ENCODE measurements around the gene RPS19.

The RPS19 gene

GRCh38 chr19:41915021-41915775, 55.1 kb downstream of the RPS19 start:
- H3K27me3 ChIP-seq, result peaks cover 62% of the 10 kb centered on the region
- no peaks in the 10 kb centered on the region for H3K9me3 ChIP-seq
- no peaks in the 10 kb centered on the region for H3K36me3 ChIP-seq
- TF ChIP-seq CTCF (IDR thresholded peaks at IDR 0.05; ENCODE audit: low read depth, low read length), result no peak
- H3K4me1 ChIP-seq, result no peaks in the 10 kb centered on the region
- H3K4me3 ChIP-seq (ENCODE audit: low read depth, low read length), result no peak overlapping the region
- DNase-seq, result no peak

- Histone ChIP-seq H3K9me3 (no peaks in the 10 kb centered on the region), H3K36me3 (no peaks in the 10 kb centered on the region), H3K4me1 (no peaks in the 10 kb centered on the region), H3K4me3 (ENCODE audit: low read depth, low read length) (no peak overlapping the region), H3K27me3 (peaks cover 58% of the 10 kb centered on the region)
- no peak for TF ChIP-seq CTCF (IDR thresholded peaks at IDR 0.05; ENCODE audit: low read depth, low read length)
- no peak for DNase-seq
Observed at GRCh38 chr19:41915776-41916414, 55.8 kb downstream of the RPS19 start.

- Histone ChIP-seq H3K4me1 (no peaks in the 10 kb centered on the region), H3K9me3 (no peaks in the 10 kb centered on the region), H3K36me3 (no peaks in the 10 kb centered on the region), H3K27me3 (peaks cover 48% of the 10 kb centered on the region), H3K4me3 (ENCODE audit: low read depth, low read length) (no peak overlapping the region)
- DNase-seq, result no peak
- no peak for TF ChIP-seq CTCF (IDR thresholded peaks at IDR 0.05; ENCODE audit: low read depth, low read length)
Observed at GRCh38 chr19:41917676-41918075, 57.6 kb downstream of the RPS19 start.

- Histone ChIP-seq H3K4me1 (no peaks in the 10 kb centered on the region), H3K9me3 (no peaks in the 10 kb centered on the region), H3K4me3 (ENCODE audit: low read depth, low read length) (no peak overlapping the region), H3K36me3 (no peaks in the 10 kb centered on the region), H3K27me3 (peaks cover 44% of the 10 kb centered on the region)
- DNase-seq, result no peak
- no peak for TF ChIP-seq CTCF (IDR thresholded peaks at IDR 0.05; ENCODE audit: low read depth, low read length)
Observed at GRCh38 chr19:41918095-41918494, 58.0 kb downstream of the RPS19 start.

- Histone ChIP-seq H3K4me1 (no peaks in the 10 kb centered on the region), H3K9me3 (no peaks in the 10 kb centered on the region), H3K27me3 (peaks cover 38% of the 10 kb centered on the region), H3K4me3 (ENCODE audit: low read depth, low read length) (no peak overlapping the region), H3K36me3 (no peaks in the 10 kb centered on the region)
- TF ChIP-seq CTCF (IDR thresholded peaks at IDR 0.05; ENCODE audit: low read depth, low read length), result no peak
- no peak for DNase-seq
Observed at GRCh38 chr19:41918653-41919244, 58.7 kb downstream of the RPS19 start.

Data from BE2C (cell line).